Stimulated activated CD4-positive, alpha-beta T cell treated with anti-CD3 and anti-CD28 coated beads, Interleukin-12 subunit alpha, Interleukin-12 subunit beta, amount 100 ng/mL, for 24 hours (primary cell): Measurements from ENCODE around the gene CHD1.

Experiments
- DNase-seq, 2 experiments: peaks; one replicate each; pipeline ENCODE4 v3.0.0-alpha.2; 2020; ENCODE audit warnings: low read depth in 2 of 2

CHD1 gene

GRCh38 chr5:98813755-98814154 is 115.1 kb downstream of the CHD1 start:
- DNase-seq: no peak

- DNase-seq: no peak
These were observed 118.6 kb downstream of the CHD1 start for GRCh38 chr5:98810206-98810605.

GRCh38 chr5:98807806-98808205 is 121.0 kb downstream of the CHD1 start:
- no peak for DNase-seq

GRCh38 chr5:98805070-98805469 is 123.7 kb downstream of the CHD1 start:
- DNase-seq: no peak

- no peak for DNase-seq
These were observed 124.7 kb downstream of the CHD1 start for GRCh38 chr5:98804066-98804465.
